A673 (cell line): ENCODE results near the gene PPP2R5B. TPM values are rescaled to one million over a fixed set of nuclear protein-coding genes. Genes with fewer than 3 reads are reported as not detected.

ENCODE experiments used
- Bru-seq: library from RNA; stranded (reverse); fragments of 400-500 nt; gene quantifications from one replicate; lab custom pipeline; 2021; lab: Mats Ljungman, UMichigan
- BruChase-seq, 2 experiments: library from RNA; stranded (reverse); fragments of 400-500 nt; gene quantifications; one replicate each; lab custom pipeline; 2021; lab: Mats Ljungman, UMichigan
- BruUV-seq: library from RNA; stranded (reverse); fragments of 400-500 nt; replicated peaks from 2 replicates; lab custom pipeline; 2021; lab: Mats Ljungman, UMichigan
- CTCF ChIA-PET: fragments of 300-600 bp; sonication (Branson Sonifier 250); formaldehyde crosslinking; loops from one replicate; lab custom pipeline; 2022; ENCODE audit warnings: antibody characterized with exemption; lab: Charles Lee
- POLR2A ChIA-PET: fragments of 300-600 bp; sonication (Branson Sonifier 250); formaldehyde crosslinking; loops from one replicate; lab custom pipeline; 2022; ENCODE audit warnings: antibody characterized with exemption; ENCODE audit not compliant: low non-redundant PET; lab: Charles Lee
- DNase-seq: peaks from one replicate; pipeline ENCODE4 v3.0.0-alpha.2; 2015; ENCODE audit warnings: low spot score
- H3K27ac ChIP-seq: fragments of 200-600 bp; sonication (generic); 2 replicates; pipeline ENCODE4 v1.5.1; 2016; ENCODE audit warnings: mixed run types, low read depth, mild to moderate bottlenecking, mixed read lengths, antibody characterized with exemption, low read length; ENCODE audit not compliant: poor library complexity, severe bottlenecking
- H3K27me3 ChIP-seq: fragments of 200-600 bp; sonication (generic); replicated peaks from 2 replicates; pipeline ENCODE4 v1.6.1; 2017; ENCODE audit warnings: mixed run types, low read depth, mild to moderate bottlenecking, mixed read lengths, antibody characterized with exemption, low read length; ENCODE audit not compliant: insufficient read depth, poor library complexity
- H3K36me3 ChIP-seq: fragments of 200-600 bp; sonication (generic); 2 replicates; pipeline ENCODE4 v1.6.1; 2016; ENCODE audit warnings: mixed run types, mild to moderate bottlenecking, mixed read lengths, antibody characterized with exemption, low read length; ENCODE audit not compliant: insufficient read depth, poor library complexity, severe bottlenecking
- H3K4me1 ChIP-seq: fragments of 200-600 bp; sonication (generic); 2 replicates; pipeline ENCODE4 v1.6.1; 2017; ENCODE audit warnings: mixed run types, mild to moderate bottlenecking, mixed read lengths, antibody characterized with exemption, low read length; ENCODE audit not compliant: insufficient read depth, poor library complexity, severe bottlenecking
- H3K4me3 ChIP-seq: fragments of 200-600 bp; sonication (generic); 2 replicates; pipeline ENCODE4 v1.5.1; 2016; ENCODE audit warnings: low read depth, mixed run types, mild to moderate bottlenecking, mixed read lengths, low read length; ENCODE audit not compliant: poor library complexity, severe bottlenecking
- H3K9me3 ChIP-seq: fragments of 200-600 bp; sonication (generic); 2 replicates; pipeline ENCODE4 v1.6.1; 2016; ENCODE audit warnings: mixed run types, low read depth, mild to moderate bottlenecking, mixed read lengths, antibody characterized with exemption, low read length; ENCODE audit not compliant: poor library complexity, severe bottlenecking
- CTCF ChIP-seq: fragments of 300-800, 200-600 bp; sonication (generic); conservative IDR thresholded peaks from 2 replicates; pipeline ENCODE4 v1.5.1; 2017; ENCODE audit warnings: low read depth, mild to moderate bottlenecking, antibody characterized with exemption, low read length, moderate library complexity, mixed read lengths
- EZH2 ChIP-seq: fragments of 200-600 bp; sonication (generic); IDR thresholded peaks from 2 replicates; pipeline ENCODE4 v1.6.1; 2017; ENCODE audit warnings: borderline replicate concordance, low read depth, mild to moderate bottlenecking, mixed read lengths, antibody characterized with exemption, low read length; ENCODE audit not compliant: poor library complexity, severe bottlenecking
- intact Hi-C: fragments of 100-400 bp; cut with micrococcal nuclease; formaldehyde crosslinking; loops from one replicate; pipeline ENCODE4 v1.10.0; 2022; ENCODE audit not compliant: unreplicated experiment
- long read RNA-seq: library from polyadenylated mRNA; stranded (forward); transcript quantifications from one replicate; pipeline ENCODE4 v2.0.0, GENCODE V29; 2022
- total RNA-seq: library from RNA; stranded (reverse); gene quantifications from 2 replicates; pipeline ENCODE4 v1.2.3, GENCODE V29; 2021

The PPP2R5B gene
- total RNA-seq = 16.1 and 17.2 TPM in 2 replicates
- percentile 42 among the genes with signal in this experiment for Bru-seq, nascent RNA
- BruChase-seq, experiment 1, labeled RNA remaining after a 2-hour chase = percentile 50 among the genes with signal in this experiment
- percentile 56 among the genes with signal in this experiment for BruChase-seq, experiment 2, labeled RNA remaining after a 6-hour chase
- long read RNA-seq, transcript PPP2R5B-201 (14 exons, 2,745 nt) = major isoform, 16 of 29 reads
- long read RNA-seq, partial matches to known transcripts = 2 of 29 reads
- long read RNA-seq, other reads (novel, unspliced or antisense) = 11 of 29 reads

- intact Hi-C loops = no loop called here
- POLR2A ChIA-PET = interaction anchor here (0.7 to 0.8 kb wide), 2 partner anchors 11 to 146 kb away, joined by 3 read pairs; no protein-coding TSS in a partner anchor
- Histone ChIP-seq H3K4me3 (peak within 1 kb of the TSS; percentile 69), H3K27ac (peak within 1 kb of the TSS; percentile 77), H3K4me1 (peaks cover 8% of the 10 kb centered on the region), H3K9me3 (no peaks in the 10 kb centered on the region), H3K36me3 (no peaks in the 10 kb centered on the region), H3K27me3 (no peaks in the 10 kb centered on the region)
- BruUV-seq = no TSS peak
- TF ChIP-seq CTCF (no peak), EZH2 (no peak)
- peak; percentile 96 for DNase-seq
- CTCF ChIA-PET = interaction anchor here (0.8 kb wide), 1 partner anchor 36 kb away, joined by 4 read pairs; no protein-coding TSS in a partner anchor
These were observed at the start of gene PPP2R5B for GRCh38 chr11:64923944-64924909. Gene PPP2R5B, plus strand, starts transcription at chr11:64924689. Its CDS starts 1,046 bp downstream, at chr11:64925735.

- ChIA-PET POLR2A (interaction anchor here (0.6 kb wide), 1 partner anchor 200 kb away, joined by 3 read pairs; no protein-coding TSS in a partner anchor), CTCF (no interaction called here)
- Histone ChIP-seq H3K9me3 (no peaks in the 10 kb centered on the region), H3K4me1 (peaks cover 17% of the 10 kb centered on the region), H3K27ac (no peak overlapping the region), H3K4me3 (no peak overlapping the region), H3K27me3 (no peaks in the 10 kb centered on the region), H3K36me3 (peaks cover 14% of the 10 kb centered on the region)
- no peak for DNase-seq
- no TSS peak for BruUV-seq
- intact Hi-C loops = no loop called here
- TF ChIP-seq EZH2 (no peak), CTCF (no peak)
These were observed 48.9 kb upstream of the PPP2R5B start for GRCh38 chr11:64875369-64876228.
